WERI-Rb-1 (cell line): Measurements from ENCODE around the gene GSTP1.

Experiments used
- DNase-seq: peaks from one replicate; pipeline ENCODE4 v3.0.0-alpha.2; 2020
- H3K27ac ChIP-seq: fragments of 250-450 bp; sonication (Bioruptor Pico); 2 replicates; pipeline ENCODE4 v1.5.1; 2020; ENCODE audit warnings: mild to moderate bottlenecking, moderate library complexity
- H3K27me3 ChIP-seq: fragments of 250-450 bp; sonication (Bioruptor Pico); 2 replicates; pipeline ENCODE4 v1.5.1; 2021; ENCODE audit warnings: mild to moderate bottlenecking, low read depth, moderate library complexity; ENCODE audit not compliant: insufficient read depth, severe bottlenecking
- H3K36me3 ChIP-seq: fragments of 250-450 bp; sonication (Bioruptor Pico); 2 replicates; pipeline ENCODE4 v1.5.1; 2020; ENCODE audit warnings: mild to moderate bottlenecking, moderate library complexity
- H3K4me3 ChIP-seq: 2 replicates; pipeline ENCODE4 v1.5.1; 2011; ENCODE audit warnings: low read depth, mild to moderate bottlenecking, control low read depth, low read length
- H3K9me3 ChIP-seq: fragments of 250-450 bp; sonication (Bioruptor Pico); 2 replicates; pipeline ENCODE4 v1.5.1; 2021; ENCODE audit warnings: mild to moderate bottlenecking, moderate library complexity; ENCODE audit not compliant: severe bottlenecking
- TF ChIP-seq, protein P1 (sequence below): IDR thresholded peaks from 2 replicates; pipeline ENCODE4 v1.5.1; 2011; ENCODE audit warnings: low read depth, mild to moderate bottlenecking, control low read depth, inconsistent platforms, low read length

The GSTP1 gene

DNA sequence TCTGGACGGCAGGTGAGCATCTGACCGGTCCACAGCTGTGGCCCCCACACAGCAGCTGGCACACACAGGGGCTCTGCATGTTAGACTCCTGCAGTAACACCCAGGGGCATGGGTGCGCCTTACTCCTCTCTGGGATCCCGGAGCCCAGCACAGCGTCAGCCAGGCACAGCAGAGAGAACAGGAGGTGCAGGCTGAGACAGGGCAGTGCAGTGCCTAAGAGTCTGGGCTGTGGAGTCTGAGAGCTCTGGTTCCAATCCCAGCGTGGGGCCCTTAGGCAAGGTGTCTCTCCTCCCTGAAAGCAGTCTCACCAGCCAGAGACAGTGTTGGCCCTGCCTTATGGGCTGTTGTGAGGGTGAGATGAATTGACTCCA is 43.8 kb downstream of the GSTP1 start:
- no peak overlapping the region for H3K4me3 ChIP-seq
- no peak for DNase-seq
- no peaks in the 10 kb centered on the region for H3K36me3 ChIP-seq
- H3K9me3 ChIP-seq: no peaks in the 10 kb centered on the region
- H3K27ac ChIP-seq: no peak overlapping the region
- TF ChIP-seq, protein P1, sequence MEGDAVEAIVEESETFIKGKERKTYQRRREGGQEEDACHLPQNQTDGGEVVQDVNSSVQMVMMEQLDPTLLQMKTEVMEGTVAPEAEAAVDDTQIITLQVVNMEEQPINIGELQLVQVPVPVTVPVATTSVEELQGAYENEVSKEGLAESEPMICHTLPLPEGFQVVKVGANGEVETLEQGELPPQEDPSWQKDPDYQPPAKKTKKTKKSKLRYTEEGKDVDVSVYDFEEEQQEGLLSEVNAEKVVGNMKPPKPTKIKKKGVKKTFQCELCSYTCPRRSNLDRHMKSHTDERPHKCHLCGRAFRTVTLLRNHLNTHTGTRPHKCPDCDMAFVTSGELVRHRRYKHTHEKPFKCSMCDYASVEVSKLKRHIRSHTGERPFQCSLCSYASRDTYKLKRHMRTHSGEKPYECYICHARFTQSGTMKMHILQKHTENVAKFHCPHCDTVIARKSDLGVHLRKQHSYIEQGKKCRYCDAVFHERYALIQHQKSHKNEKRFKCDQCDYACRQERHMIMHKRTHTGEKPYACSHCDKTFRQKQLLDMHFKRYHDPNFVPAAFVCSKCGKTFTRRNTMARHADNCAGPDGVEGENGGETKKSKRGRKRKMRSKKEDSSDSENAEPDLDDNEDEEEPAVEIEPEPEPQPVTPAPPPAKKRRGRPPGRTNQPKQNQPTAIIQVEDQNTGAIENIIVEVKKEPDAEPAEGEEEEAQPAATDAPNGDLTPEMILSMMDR: no peak
- no peaks in the 10 kb centered on the region for H3K27me3 ChIP-seq

DNA sequence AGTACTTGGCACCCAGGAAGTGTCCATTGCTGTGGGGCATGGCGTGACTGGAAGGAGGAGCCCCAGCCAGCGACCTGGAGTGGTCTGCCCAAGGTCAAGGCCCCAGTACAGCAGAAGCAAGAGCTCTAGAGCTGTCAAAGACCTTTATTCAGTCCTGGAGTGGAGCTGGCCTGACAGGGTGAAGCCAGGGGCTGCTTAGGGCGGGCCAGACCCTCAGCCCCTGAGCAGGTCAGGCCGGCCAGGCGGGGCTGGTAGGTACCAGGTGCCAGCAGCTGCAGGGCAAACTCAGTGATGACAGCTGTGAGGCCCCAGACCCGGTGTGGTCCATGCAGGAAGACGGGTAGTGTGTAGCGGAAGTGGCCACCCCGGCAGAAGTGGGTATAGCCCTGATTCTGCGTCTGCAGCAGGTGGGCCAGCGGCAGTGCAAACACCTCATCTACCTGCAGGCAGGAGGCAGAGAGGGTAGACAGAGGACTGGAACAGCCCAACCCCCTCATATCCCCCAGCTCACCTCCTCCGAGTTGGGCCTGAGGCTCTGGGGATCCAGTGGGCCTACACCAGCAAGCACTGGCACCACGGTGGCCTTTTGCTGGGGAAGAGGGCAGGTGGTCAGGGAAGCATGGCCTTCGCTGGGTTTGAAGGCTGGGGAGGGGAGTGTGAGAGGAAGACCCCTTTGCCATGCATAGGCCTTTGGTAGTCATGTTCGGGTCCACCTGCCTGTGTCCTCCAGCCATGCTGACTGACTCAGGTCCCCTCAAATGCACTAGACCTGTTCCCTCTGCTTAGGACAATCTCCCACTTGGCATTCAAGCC is 44.4 kb downstream of the GSTP1 start:
- H3K4me3 ChIP-seq: no peak overlapping the region
- H3K27ac ChIP-seq: no peak overlapping the region

DNA sequence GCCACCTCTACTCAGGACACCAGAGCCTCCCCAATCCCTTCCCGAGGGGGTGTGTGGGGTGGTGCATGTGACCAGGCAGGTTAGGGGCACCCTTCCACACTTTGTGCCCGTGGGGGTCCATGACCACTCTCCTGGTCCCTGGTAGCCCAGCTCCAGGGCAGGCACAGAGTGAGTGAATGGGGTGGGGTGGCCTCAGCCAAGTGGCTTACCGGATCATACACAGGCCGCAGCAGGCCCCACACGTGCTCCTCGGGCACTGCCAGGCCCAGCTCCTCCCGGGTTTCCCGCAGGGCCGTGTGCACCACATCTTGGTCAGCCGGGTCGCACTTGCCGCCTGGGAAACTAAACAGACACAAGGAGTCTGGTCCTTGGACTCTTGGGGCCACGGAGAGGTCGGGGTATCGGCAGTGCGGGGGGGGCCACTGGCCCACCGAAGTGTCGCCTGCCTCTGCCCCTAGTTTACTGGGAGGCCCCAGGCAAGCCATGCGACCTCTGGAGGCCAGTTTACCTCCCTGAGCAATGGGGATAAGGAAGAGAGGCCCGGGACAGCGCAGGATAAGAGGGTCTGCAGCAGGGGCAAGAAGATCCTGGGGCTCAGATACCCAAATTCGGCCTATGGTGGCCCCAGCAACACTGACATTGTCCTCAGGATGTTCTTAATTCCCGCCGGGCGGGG is 45.2 kb downstream of the GSTP1 start:
- peak overlapping the region; percentile 44 for H3K4me3 ChIP-seq
- DNase-seq: no peak
- TF ChIP-seq, protein P1: no peak
- no peaks in the 10 kb centered on the region for H3K27me3 ChIP-seq
- H3K27ac ChIP-seq: no peak overlapping the region
- H3K36me3 ChIP-seq: no peaks in the 10 kb centered on the region
- no peaks in the 10 kb centered on the region for H3K9me3 ChIP-seq

More for the DNA sequence above, 44.4 kb downstream of the GSTP1 start:
- Histone ChIP-seq H3K36me3 (no peaks in the 10 kb centered on the region), H3K9me3 (no peaks in the 10 kb centered on the region), H3K27me3 (no peaks in the 10 kb centered on the region)
- no peak for DNase-seq
- TF ChIP-seq, protein P1: no peak

DNA sequence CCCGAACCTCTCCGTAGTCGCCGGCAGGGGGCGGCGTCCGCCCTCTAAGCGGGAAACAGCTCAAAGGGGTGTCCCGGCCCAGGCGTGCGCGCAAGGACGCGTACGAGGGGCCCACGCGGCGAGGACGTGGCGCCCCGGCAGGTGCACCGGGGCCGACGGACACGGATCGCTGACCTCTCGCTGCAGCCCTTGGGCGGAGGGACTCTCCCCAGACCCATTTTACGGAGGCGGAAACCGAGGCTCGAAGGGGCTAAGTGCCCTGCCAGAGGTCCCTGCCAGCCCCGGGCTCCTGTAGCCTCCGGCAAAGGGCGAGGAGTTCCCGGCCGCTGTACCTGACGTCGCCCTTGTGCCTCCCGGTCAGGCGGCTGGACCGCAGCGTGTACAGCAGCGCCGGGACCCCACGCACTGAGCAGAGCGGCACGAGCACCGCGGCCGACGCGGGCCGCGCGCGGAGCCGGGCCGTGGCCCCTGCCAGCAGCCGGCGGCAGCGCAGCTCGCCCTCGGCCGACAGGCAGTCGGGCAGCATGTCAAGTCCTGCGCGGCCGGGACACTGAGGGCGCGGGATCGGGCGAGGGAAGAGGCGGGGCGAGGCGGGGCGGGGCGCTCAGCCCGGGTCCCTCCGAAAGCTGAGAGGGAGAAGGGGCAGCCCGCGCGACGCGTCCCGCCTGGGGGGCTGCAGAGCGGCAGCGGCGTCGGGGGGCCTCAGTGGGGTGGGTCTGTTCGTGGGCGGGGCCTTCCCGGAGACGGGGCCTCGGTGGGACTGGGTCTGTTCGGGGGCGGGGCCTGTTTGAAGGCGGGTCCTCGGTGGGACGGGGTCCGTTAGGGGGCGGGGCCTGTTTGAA is 46.0 kb downstream of the GSTP1 start, which contains the start of gene NUDT8:
NUDT8 (minus strand) TSS at position 552 of the 842 bp plus-strand sequence; CDS start at position 526, 26 bp downstream.
- Histone ChIP-seq H3K27me3 (no peaks in the 10 kb centered on the region), H3K9me3 (no peaks in the 10 kb centered on the region), H3K27ac (peak within 1 kb of the TSS; percentile 81), H3K4me3 (peak within 1 kb of the TSS; percentile 68), H3K36me3 (no peaks in the 10 kb centered on the region)
- DNase-seq: peak; percentile 86
- TF ChIP-seq, protein P1: peak; percentile 82

DNA sequence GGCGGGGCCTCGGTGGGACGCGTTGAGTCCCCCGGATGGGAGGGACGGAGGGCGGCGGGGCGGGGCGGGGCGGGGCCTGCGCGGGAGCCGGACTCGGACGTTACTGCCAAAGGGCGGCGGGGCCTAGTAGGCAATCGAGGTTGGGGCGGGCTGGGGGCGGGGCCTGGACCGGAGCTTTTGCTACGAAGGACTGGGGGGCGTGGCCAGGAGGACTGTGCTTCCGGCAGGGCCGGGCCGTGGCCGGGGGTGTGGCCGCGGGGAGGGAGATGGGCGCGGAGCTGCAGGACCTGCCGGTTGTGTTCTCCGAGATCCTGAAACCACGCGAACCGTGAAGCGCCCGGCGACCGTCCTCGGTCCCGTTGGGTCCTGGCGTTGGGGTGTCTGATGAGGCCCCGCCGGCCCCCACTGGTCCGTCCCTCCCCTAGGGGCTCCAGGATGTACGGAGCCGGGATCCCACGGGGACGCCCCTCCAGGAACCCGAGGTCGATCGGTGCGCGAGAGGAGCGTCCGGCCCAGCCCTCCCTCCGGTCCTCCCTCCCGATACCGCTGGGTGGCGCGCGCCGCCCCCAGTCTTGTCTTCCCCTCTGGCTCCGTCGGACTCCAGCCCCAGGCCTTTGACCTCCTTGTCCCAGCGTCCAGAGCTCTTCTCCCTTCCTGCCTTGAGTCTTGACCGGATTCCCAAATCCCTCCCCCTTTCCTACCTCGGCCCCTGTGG is 46.8 kb downstream of the GSTP1 start:
- no peaks in the 10 kb centered on the region for H3K36me3 ChIP-seq
- peak overlapping the region; percentile 64 for H3K27ac ChIP-seq
- no peaks in the 10 kb centered on the region for H3K9me3 ChIP-seq
- peak overlapping the region; percentile 68 for H3K4me3 ChIP-seq
- DNase-seq: peak; percentile 98
- no peaks in the 10 kb centered on the region for H3K27me3 ChIP-seq
- TF ChIP-seq, protein P1: peak; percentile 91
